Esophagus muscularis mucosa (tissue), 3 donors: ENCODE data around the gene COPZ1.

ENCODE experiments used
- POLR2A ChIP-seq: fragments of 450-650 bp; IDR thresholded peaks from one replicate; pipeline ENCODE4 v1.6.1; 2017; ENCODE audit warnings: antibody characterized with exemption, moderate library complexity, mild to moderate bottlenecking, low read depth
- POLR2AphosphoS5 ChIP-seq, 2 donors: sonication (generic); formaldehyde crosslinking; IDR thresholded peaks; one replicate each; pipeline ENCODE4 v1.6.1; 2017; ENCODE audit warnings: antibody characterized with exemption in 2 of 2
- TF ChIP-seq, protein P1 (sequence below), 3 experiments: fragments of 200-600 bp in 2 of 3; fragments of 450-650 bp in 1 of 3; sonication (generic) in 2 of 3; IDR thresholded peaks; one replicate each; pipeline ENCODE4 v1.5.1; 2017 to 2019; ENCODE audit warnings: antibody characterized with exemption in 3 of 3, mild to moderate bottlenecking in 2 of 3, moderate library complexity in 1 of 3

DNA sequence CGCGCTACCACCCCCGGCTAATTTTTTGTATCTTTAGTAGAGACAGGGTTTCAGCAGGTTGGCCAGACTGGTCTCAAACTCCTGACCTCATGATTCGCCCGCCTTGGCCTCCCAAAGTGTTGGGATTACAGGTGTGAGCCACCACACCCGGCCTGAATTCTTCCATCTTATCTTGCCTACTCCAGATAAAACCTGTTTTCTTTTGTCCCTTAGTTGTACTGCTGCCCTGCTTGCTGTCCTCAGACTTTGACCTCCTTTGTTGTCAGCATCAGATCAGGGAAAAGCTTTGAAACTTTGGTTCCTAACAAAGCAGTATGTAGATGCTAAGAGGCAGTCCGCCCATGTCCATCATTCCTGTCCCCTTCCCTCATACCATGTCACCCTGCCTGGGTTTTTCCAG, 15.9 kb downstream of the COPZ1 start:
- TF ChIP-seq, protein P1, sequence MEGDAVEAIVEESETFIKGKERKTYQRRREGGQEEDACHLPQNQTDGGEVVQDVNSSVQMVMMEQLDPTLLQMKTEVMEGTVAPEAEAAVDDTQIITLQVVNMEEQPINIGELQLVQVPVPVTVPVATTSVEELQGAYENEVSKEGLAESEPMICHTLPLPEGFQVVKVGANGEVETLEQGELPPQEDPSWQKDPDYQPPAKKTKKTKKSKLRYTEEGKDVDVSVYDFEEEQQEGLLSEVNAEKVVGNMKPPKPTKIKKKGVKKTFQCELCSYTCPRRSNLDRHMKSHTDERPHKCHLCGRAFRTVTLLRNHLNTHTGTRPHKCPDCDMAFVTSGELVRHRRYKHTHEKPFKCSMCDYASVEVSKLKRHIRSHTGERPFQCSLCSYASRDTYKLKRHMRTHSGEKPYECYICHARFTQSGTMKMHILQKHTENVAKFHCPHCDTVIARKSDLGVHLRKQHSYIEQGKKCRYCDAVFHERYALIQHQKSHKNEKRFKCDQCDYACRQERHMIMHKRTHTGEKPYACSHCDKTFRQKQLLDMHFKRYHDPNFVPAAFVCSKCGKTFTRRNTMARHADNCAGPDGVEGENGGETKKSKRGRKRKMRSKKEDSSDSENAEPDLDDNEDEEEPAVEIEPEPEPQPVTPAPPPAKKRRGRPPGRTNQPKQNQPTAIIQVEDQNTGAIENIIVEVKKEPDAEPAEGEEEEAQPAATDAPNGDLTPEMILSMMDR (IDR thresholded peaks at IDR 0.05) = no peak
- TF ChIP-seq POLR2AphosphoS5 (IDR thresholded peaks at IDR 0.05) (no peak), POLR2A (no peak)
